Stimulated activated CD4-positive, alpha-beta T cell treated with anti-CD3 and anti-CD28 coated beads, Interleukin-1b, Interleukin-23, amount 100 ng/mL, for 24 hours (primary cell): ENCODE results near the gene TMPRSS6.

Experiments used
- DNase-seq, 4 experiments: peaks; one replicate each; pipeline ENCODE4 v3.0.0-alpha.2; 2020; ENCODE audit warnings: low read depth in 4 of 4, low spot score in 1 of 4

TMPRSS6 gene

DNA sequence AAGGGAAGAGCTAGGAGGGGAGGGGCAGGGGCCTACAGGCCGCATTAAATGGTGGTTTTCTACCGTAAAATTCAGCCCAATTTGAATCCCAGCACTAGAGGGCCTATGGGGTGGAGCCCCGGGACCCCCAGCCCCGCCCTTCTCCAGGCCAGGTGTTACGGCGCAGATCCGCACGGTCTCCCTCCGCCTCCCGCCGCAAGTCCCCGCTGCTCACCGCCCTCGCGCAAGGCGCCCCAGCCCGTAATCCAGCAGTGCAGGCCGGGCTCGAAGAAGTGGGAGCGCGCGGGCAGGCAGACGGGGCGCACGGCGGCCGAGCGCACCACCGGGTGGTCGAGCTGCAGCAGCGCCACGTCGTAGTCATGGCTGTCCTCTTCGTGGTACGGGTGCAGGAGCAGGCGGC, 40.7 kb downstream of the TMPRSS6 start:
- DNase-seq: no peak

DNA sequence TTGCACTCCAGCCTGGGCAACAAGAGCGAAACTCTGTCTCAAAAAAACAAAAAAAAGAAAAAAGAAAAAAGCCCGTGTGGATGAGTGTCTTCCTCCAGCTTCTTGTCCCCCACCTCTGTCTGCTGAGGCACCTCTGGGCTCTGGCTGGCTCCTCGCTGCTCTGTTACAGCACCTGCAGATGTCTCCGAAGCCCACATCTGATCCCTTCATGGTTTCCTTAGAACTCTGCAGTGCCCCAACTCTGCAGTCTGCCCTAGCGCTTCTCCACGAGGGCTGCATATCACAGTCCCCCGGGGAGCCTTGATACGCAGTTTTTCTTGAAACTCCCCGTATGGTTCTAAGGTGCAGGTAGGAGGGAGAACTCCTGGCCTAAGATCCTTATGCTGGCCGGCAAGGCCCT, 42.1 kb downstream of the TMPRSS6 start:
- DNase-seq: no peak

DNA sequence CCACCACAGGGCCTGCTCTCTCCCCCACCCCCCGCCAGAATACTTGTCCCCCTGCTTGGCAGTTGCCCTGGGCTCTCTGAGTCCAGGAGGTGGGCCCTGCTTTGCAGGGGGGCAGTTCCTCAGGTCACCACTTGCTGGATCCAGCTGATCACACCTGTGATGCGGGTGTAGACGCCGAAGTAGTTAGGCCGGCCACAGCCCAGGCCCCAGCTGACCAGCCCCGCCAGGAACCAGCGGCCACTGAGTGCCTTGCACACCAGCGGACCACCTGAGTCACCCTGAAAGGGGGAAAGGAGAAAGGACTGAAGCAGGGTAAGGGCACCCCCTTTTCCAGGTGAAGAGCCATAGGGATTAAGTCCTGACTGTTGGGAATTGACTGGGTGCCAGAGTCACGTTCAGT, 43.6 kb downstream of the TMPRSS6 start:
- DNase-seq: no peak

DNA sequence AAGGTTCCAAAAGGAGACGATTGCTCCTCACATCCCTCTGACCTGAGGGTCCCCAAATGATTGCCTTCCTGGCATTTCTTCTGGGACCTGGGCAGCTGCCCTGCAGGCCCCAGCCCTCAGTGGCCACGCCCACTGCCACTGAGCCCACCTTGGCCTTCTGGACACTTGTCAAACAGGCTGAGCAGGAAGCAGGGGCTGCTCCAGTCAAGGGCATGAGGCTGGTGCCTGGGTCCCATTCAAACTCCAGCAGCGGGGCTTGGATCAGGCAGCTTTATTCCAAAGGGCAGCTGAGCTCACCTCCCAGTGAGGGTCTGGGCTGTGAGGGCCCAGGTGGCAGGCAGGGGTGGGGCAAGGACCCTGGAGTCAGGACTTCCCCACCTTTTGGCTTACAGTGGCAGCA, 44.3 kb downstream of the TMPRSS6 start:
- DNase-seq: no peak

DNA sequence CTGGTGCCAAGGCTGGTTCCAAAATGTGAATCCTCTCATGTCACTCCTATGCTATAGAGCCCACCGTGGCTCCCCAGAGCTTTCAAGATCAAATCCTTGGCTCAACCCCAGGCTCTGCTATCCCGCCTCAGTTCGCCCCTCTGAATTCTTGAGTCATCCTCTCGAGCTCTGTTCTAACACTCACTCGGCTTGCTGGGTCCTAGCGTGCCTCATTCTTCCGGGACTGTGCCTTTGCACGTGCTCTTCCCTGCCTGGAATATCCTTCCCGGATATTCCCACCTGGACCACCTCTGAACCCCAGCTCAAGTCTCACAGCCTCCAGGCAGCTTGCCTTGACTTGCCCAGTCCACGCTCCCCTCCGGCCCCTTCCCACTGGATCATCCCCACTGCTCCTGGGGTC, 45.0 kb downstream of the TMPRSS6 start:
- no peak for DNase-seq

DNA sequence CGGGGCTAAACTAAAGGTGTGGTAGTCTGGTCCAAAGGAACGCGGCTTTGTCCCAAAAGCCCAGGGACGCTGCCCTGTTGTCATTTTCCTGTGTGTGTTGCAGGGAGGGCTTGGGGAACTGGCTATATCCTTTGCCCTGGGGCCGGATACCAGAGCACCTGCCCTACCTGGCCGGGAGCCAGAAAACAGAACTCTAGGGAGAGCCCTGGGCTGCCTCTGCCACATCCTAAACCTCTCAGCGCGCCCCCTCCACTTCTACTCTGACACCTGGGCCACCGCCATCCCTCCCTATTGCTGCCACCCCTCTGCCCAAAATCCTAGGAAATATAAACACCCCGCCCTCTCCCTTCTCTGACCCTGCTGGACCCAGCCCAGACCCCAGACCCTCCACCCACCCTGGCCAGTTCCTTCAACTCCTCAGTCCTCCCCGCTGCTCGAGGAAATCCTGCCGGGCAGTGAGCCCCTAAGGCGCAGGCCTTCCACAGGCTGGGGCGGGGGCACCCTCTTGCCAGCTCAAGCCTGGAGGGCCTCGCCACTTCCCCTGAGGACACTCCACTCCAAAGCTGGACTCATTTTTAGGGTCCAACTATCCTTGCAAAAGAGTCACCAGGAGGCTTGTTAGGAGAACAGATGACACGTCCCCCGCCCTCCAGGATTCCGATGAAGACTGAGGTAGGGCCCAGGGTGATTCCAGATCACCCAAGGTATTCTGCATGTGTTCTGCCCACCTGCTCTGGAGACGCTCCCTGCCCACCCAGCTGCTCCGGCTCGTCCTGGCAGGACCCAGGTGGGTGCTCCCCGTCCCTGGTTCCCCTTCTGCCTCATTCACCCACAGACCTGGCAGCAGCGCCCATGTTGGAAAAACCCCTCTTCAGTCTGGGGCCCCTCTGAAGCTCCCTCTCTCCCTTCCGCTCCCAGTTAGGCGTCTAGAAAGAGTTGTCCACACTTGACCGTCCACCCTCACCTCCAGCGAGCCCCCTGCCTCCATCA, 45.8 kb downstream of the TMPRSS6 start:
- DNase-seq: no peak

DNA sequence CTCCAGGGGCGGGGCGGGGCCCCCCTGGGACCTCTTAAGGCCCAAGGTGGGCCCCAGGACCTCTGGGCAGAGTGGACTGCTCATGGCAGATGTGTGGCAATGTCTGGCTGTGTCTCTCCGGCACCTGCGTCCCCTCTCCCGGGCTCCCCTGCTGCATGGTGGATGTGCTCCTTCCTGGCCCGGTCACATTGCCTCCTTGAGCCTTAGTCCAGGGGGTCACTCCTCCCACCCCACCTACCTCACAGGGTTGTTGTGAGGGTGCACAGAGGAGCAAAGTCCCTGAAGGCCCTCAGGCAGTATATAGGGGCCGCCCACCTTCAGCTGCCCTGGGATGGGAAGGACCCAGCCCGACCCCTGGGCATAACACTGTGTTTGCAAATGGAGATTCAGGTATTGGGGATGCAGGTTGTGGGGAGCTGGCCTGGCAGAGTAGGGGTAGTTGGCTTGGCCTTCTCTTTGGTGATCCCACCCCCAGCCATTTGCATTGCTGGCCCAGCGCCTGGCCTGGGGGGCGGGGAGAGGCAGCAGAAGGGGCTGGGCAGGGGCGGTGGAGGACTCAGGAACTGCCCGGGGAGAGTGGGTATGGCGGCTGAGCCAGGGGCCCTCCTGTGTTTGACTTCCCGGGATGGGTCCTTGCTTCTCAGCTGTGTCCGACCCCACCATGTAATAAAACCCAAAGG, 46.7 kb downstream of the TMPRSS6 start:
- no peak for DNase-seq

DNA sequence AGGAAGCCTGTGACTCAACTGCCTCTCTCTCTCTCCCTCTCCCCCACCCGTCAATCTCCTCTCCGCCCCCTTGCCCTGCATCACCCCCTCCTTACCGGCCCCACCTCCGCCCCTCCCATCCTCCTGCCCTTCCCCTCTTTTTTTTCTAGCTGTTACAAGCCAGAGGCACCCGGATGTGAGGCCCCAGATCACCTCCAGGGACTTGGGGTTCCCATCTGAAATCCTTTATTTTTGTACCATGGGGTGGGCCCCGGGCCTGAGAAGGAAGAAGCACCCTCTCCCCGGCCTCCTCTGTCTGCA, 47.2 kb downstream of the TMPRSS6 start:
- no peak for DNase-seq

DNA sequence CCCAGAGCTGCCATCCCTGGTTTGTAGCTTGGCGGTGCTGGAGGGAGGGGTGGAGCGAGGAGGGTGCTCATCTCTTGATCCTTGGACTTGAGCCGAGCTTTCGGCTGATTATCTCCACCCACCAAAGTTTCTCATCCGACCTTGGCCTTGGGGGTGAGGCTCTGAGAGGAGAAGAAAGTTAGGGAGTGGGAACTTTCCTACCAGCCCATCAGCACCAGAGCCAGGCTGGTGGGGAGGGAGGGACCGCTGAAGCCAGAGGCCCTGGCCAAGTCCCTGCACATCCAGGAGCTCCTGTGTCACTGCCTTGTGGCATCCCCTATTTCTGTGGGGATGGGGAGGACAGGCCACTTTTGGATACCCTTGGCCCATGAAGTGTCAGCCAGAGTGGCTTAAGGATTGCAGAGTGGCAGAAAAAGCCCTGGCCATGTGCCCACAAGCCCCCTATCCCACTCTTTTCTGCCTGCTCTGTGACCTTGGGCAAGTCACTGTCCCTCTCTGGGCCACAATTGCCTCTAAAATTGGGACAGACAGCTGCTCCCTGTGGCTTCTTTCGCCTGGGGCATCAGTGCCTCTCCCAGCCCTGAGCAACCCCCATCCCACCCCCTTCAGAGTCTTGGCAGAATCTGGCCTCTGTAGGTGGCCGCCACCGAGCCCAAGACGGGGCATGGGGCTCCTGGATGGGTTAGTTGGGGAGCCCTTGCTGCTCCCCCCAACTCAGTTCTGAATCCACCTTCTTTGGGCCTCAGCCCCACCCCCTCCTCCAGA, 47.7 kb downstream of the TMPRSS6 start:
- no peak for DNase-seq

DNA sequence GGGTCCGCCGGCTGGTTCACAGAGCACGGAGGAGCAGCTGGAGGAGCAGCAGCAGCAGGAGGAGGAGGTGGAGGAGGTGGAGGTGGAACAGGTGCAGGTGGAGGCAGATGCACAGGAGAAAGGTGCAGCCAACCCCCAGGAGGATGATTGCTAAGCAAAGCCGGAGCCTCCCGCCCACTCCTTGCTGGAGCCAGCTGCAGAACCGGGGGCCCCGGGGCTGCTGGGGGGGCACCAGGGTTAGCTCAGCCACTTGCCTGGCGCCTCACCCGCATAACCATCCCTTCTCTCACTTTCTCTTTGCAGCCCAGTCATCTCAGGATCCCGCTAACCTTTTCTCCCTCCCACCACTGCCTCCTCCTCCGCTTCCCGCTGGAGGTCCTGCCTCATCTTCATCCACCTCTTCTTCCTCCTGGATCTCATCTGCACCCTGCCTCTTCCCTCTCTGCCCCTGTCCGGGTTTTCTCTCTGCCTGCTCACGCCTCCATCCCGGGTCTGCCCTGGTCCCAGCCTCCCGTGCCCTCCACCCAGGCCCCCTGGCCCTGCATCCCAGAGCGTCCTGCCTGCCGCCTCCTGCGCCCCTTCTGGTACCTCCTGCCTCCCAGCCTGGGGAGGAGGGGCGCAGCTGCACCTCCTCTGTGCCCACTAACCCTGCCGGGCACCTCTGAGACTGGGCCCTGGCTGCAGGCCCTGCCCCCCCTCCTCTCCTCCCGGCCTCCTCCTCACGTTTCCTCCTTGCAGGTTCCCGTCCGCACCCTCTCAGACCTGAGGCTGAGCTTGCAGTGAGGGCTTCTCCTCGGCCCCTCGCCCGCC, 48.5 kb downstream of the TMPRSS6 start:
- DNase-seq: peak in 1 of 4 experiments; percentile 63

DNA sequence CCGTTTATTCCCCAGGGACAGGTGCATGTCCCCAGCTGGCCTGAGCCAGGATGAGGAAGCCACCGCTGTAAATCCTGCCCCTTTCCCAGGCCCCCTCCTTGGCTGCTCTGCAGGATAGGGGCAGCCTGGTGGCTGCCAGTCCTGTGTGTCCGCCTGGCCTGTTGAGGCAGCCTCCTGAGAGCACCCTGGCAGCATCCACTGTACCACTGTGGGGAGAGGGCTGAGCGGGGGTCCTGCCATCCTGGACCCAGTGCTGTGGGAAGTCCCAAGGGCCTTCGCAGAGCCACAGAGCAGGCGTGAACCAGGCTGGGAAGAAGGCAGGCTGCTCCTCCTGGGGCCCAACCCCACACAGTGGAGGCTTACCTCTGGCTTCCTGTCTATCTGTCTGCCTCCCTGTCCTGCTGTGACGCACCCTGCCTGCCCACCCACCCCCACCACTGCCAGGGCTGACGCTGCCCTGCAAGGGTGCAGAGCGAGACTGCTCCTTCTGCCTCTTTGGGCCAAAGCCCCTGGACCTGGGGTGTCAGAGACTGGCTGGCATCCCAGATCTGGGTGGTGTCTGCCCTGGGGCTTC, 49.5 kb downstream of the TMPRSS6 start:
- no peak for DNase-seq

DNA sequence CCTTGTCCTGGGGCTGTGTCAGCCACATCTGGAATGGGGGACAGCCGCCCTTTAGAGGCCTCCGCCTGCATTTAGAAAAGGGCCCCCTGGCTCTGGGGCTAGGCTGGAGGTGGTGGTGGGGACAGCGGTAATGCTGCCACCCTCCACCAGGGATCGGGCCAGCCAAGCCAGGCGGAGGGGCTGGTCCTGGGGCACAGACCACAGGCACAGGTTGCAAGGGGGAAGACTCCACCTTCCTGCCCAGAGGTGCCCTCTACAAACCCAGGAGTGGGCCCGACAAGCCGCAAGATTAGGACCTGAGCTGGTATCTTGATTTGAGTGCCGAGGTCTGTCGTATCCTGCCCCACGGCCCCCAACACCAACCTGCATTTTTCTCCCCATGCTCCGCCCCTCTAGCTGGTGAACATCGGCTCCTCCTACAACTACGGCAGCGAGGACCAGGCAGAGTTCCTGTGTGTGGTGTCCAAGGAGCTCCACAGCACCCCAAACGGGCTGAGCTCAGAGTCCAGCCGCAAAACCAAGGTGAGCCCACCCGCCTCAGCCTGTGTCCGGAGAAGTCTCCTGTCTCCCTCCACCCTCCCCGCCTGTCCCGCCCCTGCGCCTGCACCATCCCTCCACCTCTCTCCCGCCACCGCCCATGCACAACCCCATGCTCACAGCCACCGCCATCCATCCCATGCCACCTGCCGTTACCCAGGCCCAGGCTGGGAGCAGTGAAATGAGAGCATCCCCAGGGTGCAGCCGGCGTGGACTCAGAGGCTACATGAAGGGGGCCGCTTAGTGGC, 50.4 kb downstream of the TMPRSS6 start:
- no peak for DNase-seq

DNA sequence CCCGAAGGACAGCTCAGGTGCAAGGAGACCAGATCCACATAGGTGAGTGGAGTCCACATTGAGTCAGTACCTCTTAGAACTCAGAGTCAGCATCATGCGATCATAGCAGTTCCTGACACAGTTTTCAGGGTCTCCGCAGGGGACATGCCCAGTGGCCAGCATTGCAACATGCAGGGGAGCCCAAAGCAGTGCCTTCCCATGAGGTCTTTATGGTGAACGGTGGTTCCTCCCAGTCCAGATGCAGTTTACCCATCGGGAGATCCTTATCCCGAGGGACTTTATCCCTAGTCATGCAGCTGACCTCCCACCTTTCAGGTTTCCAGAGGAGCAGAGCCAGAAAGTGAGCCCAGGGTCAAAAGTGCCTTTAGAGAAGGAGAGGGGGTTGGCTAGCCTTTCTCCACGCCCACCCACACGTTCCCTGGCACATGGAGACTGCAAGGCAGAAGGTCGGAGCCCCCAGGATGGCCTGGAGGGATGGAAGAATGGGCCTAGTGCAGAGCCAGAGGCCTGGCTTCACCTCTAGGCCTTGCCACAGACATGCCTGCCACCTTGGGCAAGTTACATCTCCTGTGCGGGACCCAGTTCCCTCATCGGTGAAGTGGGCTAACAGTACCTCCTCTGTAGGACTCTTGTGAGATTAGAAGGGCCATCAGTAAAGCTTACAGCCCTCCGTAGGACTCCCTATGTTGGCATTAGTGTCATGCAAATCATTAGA, 51.6 kb downstream of the TMPRSS6 start:
- DNase-seq: no peak

DNA sequence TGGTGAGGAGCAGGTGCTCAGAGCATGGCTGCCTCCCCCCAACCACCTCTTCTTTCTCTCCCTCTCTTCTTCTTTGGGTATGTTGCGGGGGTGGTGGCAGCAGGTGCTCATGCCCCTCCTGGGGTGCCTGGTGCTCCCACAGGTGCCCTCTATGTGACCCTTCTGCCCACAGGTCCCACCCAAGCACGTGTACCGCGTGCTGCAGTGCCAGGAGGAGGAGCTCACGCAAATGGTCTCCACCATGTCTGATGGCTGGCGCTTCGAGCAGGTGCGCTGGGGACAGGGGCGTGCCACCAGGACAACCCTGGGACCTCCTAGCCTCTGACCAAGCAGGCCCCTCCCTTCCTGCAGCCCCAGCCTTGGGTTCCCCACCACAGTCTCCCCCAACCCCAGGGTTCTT, 52.3 kb downstream of the TMPRSS6 start:
- no peak for DNase-seq

DNA sequence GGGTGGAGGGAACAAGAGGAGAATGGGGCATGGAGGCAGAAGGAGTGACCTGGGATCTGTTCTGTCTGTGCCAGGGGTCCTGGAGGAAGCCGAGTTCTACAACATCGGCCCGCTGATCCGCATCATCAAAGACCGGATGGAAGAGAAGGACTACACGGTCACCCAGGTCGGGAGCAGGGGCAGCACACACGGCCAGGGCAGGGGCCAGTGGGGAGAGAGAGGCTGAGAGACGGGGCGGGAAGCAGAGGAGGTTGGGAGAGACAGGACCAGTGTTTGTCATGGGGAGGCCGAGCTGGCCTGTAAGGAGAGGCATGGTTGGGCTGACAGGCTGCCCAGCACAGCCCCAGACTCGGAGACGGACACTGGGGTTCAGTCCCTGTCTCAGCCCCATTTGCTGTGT, 53.3 kb downstream of the TMPRSS6 start:
- no peak for DNase-seq

DNA sequence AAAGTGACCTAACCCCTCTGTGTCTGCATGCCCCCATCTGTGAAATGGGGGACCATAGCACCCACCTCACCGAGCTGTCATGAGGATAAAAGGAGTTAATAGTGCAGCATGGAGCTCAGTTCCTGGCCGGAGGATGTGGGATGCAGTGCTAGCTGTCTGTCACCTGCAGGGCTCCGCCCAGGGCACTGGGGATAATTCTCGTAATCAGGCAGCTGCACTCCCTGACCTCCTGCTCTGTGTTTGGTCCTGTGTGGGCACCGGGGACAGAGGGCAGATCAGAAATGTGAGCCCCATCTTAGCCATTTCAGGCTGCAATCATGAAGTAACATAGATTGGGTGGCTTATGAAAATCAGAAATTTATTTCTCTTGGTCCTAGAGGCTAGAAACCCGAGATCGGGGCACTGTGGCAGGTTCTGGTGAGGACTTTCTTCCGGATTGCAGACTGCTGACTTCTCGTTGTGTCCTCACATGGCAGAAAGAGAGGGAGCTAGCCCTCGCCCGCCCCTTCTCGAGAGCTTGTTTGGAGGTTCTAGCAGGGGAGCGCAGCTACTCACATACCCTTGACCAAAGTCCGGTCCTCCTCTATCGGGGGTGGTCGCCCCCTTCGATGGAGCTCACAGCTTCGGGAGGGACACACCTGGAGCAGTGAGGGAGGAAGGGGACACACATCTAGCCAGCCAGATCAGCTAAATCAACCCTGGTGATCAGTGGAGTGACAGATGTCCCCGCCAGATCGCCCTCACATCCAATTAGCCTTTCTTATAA, 54.7 kb downstream of the TMPRSS6 start:
- no peak for DNase-seq

DNA sequence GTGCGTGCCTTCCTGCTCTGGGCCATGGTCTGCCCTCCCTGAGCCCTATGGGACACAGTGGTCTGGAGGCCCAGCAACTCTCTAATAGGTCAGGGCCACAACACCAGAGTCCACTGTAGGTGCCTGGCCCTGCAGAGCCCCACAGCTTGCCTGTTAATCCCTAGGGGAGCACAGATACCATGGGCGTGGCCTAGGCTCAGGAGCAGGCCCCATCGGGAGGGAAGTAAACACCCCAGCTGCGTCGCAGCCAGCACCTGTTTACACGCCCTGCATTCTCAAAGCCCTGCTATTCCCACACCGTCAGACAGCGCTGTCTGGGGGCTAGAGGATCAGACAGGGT, 55.5 kb downstream of the TMPRSS6 start:
- DNase-seq: no peak

DNA sequence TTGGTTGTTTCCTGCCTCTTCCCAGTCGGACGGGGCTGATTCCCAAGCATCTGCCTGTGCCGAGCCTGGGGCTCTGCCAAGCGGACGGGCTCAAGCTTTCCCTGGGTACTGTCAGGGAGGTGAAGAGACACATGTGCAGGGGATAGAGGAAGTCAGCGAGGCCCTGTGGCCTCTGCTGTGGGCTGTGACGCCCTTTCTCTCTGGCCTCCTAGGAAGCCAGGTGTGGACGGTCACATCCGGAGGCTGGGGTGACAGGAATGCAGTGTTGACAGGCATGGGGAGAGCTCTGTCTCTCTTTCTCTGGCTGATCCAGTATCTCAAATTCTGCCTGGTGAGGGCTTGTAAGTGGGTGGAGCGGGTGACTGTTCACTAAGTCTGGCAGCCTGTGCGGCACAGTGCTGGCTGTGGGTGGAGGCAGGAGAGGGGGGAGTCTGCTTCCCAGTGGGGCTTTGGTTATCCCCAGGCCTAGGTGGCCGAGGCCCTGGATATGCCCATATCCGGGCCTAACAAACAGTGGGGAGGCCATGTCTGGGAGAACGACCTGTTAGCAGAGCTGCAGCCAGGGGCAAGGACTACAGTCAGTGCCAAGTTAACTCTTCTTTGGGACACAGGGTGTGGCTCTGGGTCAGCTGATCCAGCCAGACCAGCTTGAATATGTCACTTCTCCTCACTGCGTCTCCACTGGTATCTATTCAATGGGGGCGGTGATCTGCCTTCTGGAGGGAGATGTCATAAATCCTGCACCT, 56.0 kb downstream of the TMPRSS6 start:
- no peak for DNase-seq
